Activated CD8-positive, alpha-beta memory T cell treated with anti-CD3 and anti-CD28 coated beads, Interleukin-2, amount 50 U/mL, for 4 hours (primary cell): Measurements from ENCODE around the gene GOLT1A.

ENCODE experiments used
- DNase-seq: peaks from one replicate; pipeline ENCODE4 v3.0.0-alpha.2; 2020

The GOLT1A gene

DNA sequence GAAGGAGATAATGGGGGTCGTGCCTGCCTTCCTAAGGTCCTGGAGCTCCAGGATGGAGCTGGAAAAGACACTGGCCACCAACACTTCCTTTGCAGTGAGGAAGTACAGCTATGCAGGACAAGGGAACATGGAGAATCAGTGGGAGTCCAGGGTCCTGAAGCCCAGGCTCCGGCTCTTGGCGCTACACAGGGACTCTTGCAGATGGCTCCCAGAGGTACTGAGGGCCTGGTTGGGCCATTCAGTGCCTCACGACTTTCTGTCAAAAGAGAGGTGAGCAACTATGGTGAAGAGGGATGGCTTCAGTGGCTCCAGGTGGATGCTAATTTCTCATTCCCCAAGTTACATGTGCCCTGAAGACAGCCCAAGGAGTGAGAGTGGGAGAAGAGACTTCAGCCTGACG is 60.1 kb downstream of the GOLT1A start:
- DNase-seq: no peak

DNA sequence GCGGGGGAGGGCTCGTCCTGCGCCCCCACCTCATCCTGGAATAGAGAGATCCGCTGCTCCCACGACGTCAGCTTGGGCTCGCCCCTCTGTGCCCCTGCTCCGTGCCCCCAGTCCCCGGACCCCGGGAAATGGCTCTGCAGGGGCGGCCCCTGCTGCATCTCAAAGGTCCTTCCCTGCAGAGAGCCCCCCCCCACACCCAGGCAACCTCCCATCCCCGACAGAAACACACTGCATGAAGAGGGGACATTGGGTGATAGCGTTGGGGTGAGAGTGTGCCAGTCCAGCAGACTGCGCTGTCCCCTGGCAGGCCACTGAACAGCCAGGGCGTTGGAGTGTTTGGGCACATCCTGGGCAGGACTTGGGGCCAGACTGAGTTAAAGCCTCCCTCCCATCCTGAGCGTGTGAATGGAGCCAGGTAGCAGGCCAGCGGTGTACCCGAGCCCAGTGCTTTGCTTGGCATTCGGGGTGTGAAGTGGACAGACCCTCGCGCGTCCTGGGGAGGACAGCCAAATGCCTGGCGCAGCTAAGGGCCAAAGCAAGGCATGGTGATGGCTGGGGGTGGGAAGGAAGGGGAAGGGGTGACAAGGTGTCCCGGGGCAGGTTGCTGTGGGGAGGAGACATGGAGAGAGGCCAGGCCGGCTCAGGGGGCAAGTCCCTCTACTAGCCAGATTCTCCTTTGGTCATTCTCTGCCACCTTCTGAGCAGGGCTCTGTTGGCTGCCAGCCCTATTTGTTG is 61.3 kb downstream of the GOLT1A start:
- DNase-seq: no peak

DNA sequence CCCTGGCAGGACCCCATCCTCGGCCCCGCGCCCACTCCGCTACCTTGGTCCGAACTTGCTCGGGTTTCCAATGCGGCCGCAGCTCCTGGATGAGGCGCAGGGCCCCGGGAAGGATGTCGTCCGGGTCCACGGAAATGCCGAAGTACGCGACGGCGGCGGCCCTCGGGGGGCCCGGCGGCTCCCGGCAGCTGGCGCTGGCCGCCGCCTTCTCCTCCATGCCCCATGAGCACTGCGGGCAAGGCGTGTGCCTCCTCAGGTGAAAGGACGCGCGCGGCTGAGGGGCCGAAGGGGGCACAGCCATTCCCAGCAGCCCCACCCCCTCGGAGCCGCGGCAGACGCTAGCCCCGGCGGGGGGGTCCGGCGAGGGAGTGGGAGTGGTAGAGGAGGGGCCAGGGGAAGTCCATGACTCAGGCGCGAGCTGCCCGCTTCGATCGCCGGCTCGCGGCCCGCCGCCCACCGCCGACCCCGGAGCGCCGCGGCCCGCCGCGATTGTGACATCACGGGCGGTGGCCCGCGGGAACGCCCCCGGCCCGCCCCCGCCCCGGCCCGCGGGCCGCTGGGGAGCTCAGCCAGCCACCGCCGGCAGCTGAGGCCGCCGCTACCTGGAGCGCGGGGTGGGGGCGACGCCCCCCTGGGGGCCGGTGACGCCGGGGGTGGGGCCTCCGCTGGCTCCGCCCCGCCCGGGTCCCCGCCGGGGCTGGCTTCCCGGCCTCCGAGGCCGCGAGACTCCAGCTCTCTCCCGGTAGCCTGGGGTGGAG is 62.1 kb downstream of the GOLT1A start, which contains the start of gene ETNK2:
Gene ETNK2, minus strand, starts transcription at position 493 of the 758 bp plus-strand sequence. Its CDS starts 192 bp downstream, at position 301.
- DNase-seq: peak; percentile 65

DNA sequence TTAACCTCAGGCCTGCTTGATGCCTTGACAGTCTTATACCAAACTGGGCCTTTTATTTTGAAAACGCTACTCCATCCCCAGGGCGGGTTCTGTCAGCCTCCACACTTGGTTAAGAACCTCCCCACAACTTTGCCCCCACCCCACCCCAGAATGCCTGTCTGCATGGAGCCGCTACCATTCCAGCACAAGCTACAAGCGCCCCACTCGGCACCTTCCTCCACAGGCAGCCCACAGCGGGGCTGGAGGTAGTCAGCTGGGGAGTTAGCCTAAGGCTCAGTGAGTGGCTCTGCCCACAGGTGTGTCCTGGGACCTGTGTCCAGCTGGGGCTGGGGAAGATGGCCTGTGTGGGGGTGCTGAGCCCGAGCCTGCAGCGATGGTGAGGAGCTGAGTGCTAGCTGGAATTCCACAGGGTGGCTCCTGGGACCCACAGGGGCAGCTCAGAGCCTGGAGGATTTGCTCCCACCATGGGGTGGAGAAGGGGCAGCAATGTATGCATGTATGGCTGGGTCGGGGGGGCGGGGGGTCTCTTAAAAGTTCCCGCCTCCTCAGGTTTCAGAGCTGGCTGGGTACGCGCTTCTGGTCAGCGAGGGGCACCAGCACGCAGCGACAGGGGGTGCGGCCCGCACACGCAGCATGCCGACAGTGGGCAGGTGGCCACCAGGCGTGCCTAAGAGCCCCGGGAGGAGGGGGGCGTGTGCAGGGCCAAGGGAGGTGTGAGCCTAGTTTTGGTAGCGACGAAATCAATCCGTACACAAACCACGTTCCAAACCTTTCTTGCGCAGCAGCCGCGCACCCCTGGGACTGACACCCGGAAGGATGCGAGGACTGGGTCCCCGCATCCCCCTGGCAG is 62.9 kb downstream of the GOLT1A start:
- no peak for DNase-seq

DNA sequence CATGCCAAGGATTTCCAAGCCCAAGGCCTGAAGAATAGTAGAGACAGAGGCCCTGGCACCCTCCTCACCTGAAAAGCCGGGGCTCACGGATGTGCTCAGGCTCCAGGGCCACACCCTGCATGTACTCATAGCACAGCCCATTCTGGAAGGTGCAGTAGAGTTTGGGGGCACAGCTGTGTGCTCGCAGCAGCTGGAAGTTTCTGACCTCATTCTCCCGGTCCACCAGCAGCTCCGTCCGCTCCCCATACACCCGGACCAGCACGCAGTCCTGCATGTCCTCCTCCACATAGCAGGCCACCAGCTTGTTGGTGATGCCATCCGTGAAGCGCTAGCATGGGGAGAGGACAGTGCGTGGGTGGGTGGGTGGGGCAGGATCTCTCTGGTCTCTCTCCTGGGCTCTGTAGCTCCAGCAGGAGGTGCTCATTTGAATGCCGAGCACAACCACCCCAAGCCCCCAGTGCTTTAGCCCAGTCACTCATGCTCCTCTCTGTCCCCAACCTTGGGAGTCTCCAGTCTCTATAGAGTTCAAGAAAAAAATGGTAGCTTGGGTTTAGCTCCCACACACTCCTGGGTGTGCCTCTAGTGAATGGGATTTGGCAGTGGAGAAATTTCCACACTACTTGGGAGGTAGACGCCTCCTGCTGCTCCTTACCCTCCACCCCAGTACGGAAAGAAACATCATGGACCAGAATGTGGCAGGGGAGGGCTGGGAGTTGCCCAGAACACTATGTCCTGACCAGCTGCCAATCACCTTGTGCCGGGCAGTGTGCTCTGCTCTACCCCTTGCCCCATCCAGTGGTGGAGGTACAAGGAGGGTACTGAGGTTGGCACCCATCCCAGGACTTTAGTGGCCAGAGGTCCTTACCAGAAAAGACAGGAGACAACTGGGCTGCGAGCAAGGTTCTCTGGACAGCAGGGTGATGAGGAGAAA is 63.9 kb downstream of the GOLT1A start:
- DNase-seq: no peak

DNA sequence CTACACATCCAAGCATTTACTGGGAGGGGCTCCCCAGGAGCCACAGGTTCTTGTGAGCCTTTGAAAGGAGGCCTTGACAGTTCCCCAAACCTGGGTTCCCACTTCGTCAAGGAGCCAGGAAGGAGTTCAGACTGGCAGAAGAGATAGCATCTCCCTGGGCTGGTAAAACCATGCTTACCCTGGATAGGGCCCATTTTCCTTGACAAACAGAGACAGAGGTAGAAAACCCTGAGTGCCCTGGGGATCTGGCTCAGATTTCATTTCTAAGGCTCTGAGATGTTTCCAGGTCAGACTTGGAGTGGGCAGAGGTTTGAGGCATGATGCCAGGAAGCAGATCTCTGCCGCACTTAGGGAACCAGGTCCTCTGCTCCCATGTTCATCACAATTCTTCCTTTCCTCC is 64.7 kb downstream of the GOLT1A start:
- DNase-seq: no peak
